Activated T-helper 1 cell treated with Interleukin-2 at 50 U/mL for 16 hours (primary cell): ENCODE results near the gene CAMK2G.
"Not testable (repeated sequence)": the region's sequence is repeated elsewhere in the genome, so short reads cannot be mapped to it uniquely, and the experiment has no call there.

ENCODE experiments used
- DNase-seq: peaks from one replicate; pipeline ENCODE4 v3.0.0-alpha.2; 2020; ENCODE audit warnings: low read depth

Gene CAMK2G

GRCh38 chr10:73791871-73792400, 82.4 kb downstream of the CAMK2G start:
- DNase-seq = no peak

GRCh38 chr10:73790886-73791625, 83.3 kb downstream of the CAMK2G start:
- no peak for DNase-seq

GRCh38 chr10:73789659-73790055, 84.7 kb downstream of the CAMK2G start:
- DNase-seq = no peak

GRCh38 chr10:73788864-73789658, 85.3 kb downstream of the CAMK2G start:
- DNase-seq = no peak

- not testable (repeated sequence) for DNase-seq
Measured at GRCh38 chr10:73787031-73787800, 87.1 kb downstream of the CAMK2G start.

- no peak for DNase-seq
Measured at GRCh38 chr10:73786512-73786885, 87.9 kb downstream of the CAMK2G start.

- peak; percentile 24 for DNase-seq
Measured at GRCh38 chr10:73785721-73786511, 88.4 kb downstream of the CAMK2G start.

GRCh38 chr10:73785211-73785720, 89.1 kb downstream of the CAMK2G start, which contains the start of gene ZSWIM8:
Gene ZSWIM8 (plus strand): TSS chr10:73785606. CDS start chr10:73785879, 273 bp downstream.
- peak; percentile 79 for DNase-seq

GRCh38 chr10:73782749-73783085, 91.6 kb downstream of the CAMK2G start:
- no peak for DNase-seq

- peak; percentile 85 for DNase-seq
Measured at GRCh38 chr10:73781879-73782748, 92.2 kb downstream of the CAMK2G start, which contains the start of gene CHCHD1. Gene CHCHD1 (plus strand): TSS chr10:73782048. CDS start chr10:73782076, 28 bp downstream.

GRCh38 chr10:73781548-73781878, 92.8 kb downstream of the CAMK2G start:
- DNase-seq = no peak

- no peak for DNase-seq
Measured at GRCh38 chr10:73780966-73781365, 93.4 kb downstream of the CAMK2G start.

- no peak for DNase-seq
Measured at GRCh38 chr10:73780301-73780700, 94.1 kb downstream of the CAMK2G start.

- DNase-seq = no peak
Measured at GRCh38 chr10:73779539-73780197, 94.7 kb downstream of the CAMK2G start.

GRCh38 chr10:73779018-73779417, 95.3 kb downstream of the CAMK2G start:
- no peak for DNase-seq

- DNase-seq = no peak
Measured at GRCh38 chr10:73774637-73775036, 99.7 kb downstream of the CAMK2G start.

GRCh38 chr10:73773152-73773879, 101.0 kb downstream of the CAMK2G start:
- no peak for DNase-seq

- peak; percentile 72 for DNase-seq
Measured at GRCh38 chr10:73772281-73773151, 101.8 kb downstream of the CAMK2G start.
